ENCODE results near the gene HADHA. TPM values are rescaled to one million over a fixed set of nuclear protein-coding genes. Genes with fewer than 3 reads are reported as not detected.
"Not testable (repeated sequence)": the region's sequence is repeated elsewhere in the genome, so short reads cannot be mapped to it uniquely, and the experiment has no call there.

Gene HADHA
- total RNA-seq, 2 experiments from 2014 or later: 126 to 150 TPM

DNA sequence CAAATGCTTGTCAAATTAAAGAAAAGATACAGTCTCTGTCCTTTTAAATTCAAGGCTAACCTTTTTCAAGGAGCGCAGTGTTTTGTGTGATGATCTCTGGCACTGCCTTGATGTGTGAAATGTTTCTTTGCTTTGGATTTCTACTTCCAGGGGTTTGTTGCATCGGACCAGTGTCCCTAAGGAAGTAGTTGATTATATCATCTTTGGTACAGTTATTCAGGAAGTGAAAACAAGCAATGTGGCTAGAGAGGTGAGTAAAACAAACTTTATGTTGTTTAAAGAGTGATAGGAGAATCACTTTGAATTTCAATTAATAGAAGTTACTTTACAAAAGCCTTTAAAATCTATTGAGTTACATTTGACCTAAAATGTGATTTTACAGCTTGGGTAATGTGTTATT lies 29.1 kb upstream of the HADHA start:
- H3K9me3 ChIP-seq (ENCODE audit: low read length): no peaks in the 10 kb centered on the region
- H4K20me1 ChIP-seq (ENCODE audit: insufficient read depth, low read length): 0 out of 2 replicates have a peak, but pooled peaks cover 5% of the 10 kb centered on the region
- BruUV-seq (replicated peaks): no TSS peak
- intact Hi-C loops (cut with micrococcal nuclease; ENCODE audit: unreplicated experiment): no loop called here
- H3K9me2 ChIP-seq (ENCODE audit: insufficient read depth, low read length): no peaks in the 10 kb centered on the region
- H2AFZ ChIP-seq (ENCODE audit: low read length): no peak overlapping the region
- peaks cover 27% of the 10 kb centered on the region for H3K36me3 ChIP-seq (ENCODE audit: insufficient read depth, low read length)
- TF ChIP-seq EZH2phosphoT487 (IDR thresholded peaks at IDR 0.05; ENCODE audit: borderline replicate concordance, low read depth, low read length): no peak
- TF ChIP-seq, protein P1, sequence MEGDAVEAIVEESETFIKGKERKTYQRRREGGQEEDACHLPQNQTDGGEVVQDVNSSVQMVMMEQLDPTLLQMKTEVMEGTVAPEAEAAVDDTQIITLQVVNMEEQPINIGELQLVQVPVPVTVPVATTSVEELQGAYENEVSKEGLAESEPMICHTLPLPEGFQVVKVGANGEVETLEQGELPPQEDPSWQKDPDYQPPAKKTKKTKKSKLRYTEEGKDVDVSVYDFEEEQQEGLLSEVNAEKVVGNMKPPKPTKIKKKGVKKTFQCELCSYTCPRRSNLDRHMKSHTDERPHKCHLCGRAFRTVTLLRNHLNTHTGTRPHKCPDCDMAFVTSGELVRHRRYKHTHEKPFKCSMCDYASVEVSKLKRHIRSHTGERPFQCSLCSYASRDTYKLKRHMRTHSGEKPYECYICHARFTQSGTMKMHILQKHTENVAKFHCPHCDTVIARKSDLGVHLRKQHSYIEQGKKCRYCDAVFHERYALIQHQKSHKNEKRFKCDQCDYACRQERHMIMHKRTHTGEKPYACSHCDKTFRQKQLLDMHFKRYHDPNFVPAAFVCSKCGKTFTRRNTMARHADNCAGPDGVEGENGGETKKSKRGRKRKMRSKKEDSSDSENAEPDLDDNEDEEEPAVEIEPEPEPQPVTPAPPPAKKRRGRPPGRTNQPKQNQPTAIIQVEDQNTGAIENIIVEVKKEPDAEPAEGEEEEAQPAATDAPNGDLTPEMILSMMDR (conservative IDR thresholded peaks at IDR 0.05; ENCODE audit: low read length): no peak
- H3K27ac ChIP-seq (ENCODE audit: low read depth, low read length, poor library complexity, severe bottlenecking): no peak overlapping the region
- no peak overlapping the region for H3K4me2 ChIP-seq (ENCODE audit: low read length)
- H3K4me1 ChIP-seq (ENCODE audit: insufficient read depth, low read length, poor library complexity, severe bottlenecking): peaks cover 17% of the 10 kb centered on the region
- no peaks in the 10 kb centered on the region for H3K79me2 ChIP-seq (ENCODE audit: insufficient read depth, low read depth, low read length)
- ChIA-PET POLR2A (interaction anchor here (0.6 kb wide), 1 partner anchor 8 kb away, joined by 3 read pairs; no protein-coding TSS in a partner anchor), CTCF (ENCODE audit: unreplicated experiment) (no interaction called here)
- no peak overlapping the region for H3K4me3 ChIP-seq (ENCODE audit: low read depth, low read length, poor library complexity, severe bottlenecking)
- no peak for DNase-seq (ENCODE audit: low spot score)

DNA sequence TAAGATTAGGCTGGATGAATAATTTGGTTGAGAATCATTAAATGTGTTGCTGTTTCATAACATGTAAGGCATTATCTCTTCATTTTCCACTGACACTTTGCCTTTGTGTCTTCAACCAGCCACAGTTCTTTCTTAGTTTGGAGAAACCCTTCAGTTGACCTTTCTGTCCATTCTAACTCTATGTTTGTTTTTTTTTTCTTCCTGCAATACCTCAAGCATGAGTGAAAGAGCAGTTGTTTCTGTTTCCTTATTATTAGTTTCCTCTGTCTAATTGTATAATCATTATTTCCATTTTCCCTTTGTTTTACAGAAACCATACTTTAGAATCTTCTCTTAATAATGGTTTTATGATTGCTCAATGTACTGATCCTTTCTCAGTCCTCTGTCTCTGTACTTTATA lies 25.9 kb upstream of the HADHA start:
- 0 out of 2 replicates have a peak, but pooled peaks cover 5% of the 10 kb centered on the region for H4K20me1 ChIP-seq (ENCODE audit: insufficient read depth, low read length)
- H2AFZ ChIP-seq (ENCODE audit: low read length): no peak overlapping the region
- POLR2A ChIA-PET: interaction anchor here (0.7 to 1.3 kb wide), 4 partner anchors 9 to 79 kb away, joined by 3 to 8 read pairs (median 4); no protein-coding TSS in a partner anchor
- H3K9me3 ChIP-seq (ENCODE audit: low read length): no peaks in the 10 kb centered on the region
- H3K4me1 ChIP-seq (ENCODE audit: insufficient read depth, low read length, poor library complexity, severe bottlenecking): peaks cover 17% of the 10 kb centered on the region
- TF ChIP-seq, protein P1 (conservative IDR thresholded peaks at IDR 0.05; ENCODE audit: low read length): no peak
- TF ChIP-seq EZH2phosphoT487 (IDR thresholded peaks at IDR 0.05; ENCODE audit: borderline replicate concordance, low read depth, low read length): no peak
- H3K27ac ChIP-seq (ENCODE audit: low read depth, low read length, poor library complexity, severe bottlenecking): peak overlapping the region; percentile 19
- no TSS peak for BruUV-seq (replicated peaks)
- intact Hi-C loops (cut with micrococcal nuclease; ENCODE audit: unreplicated experiment): no loop called here
- H3K36me3 ChIP-seq (ENCODE audit: insufficient read depth, low read length): peaks cover 15% of the 10 kb centered on the region
- CTCF ChIA-PET (ENCODE audit: unreplicated experiment): no interaction called here
- H3K4me3 ChIP-seq (ENCODE audit: low read depth, low read length, poor library complexity, severe bottlenecking): peak overlapping the region; percentile 15
- no peaks in the 10 kb centered on the region for H3K79me2 ChIP-seq (ENCODE audit: insufficient read depth, low read depth, low read length)
- no peak for DNase-seq (ENCODE audit: low spot score)
- peak overlapping the region; percentile 64 for H3K4me2 ChIP-seq (ENCODE audit: low read length)
- no peaks in the 10 kb centered on the region for H3K9me2 ChIP-seq (ENCODE audit: insufficient read depth, low read length)

DNA sequence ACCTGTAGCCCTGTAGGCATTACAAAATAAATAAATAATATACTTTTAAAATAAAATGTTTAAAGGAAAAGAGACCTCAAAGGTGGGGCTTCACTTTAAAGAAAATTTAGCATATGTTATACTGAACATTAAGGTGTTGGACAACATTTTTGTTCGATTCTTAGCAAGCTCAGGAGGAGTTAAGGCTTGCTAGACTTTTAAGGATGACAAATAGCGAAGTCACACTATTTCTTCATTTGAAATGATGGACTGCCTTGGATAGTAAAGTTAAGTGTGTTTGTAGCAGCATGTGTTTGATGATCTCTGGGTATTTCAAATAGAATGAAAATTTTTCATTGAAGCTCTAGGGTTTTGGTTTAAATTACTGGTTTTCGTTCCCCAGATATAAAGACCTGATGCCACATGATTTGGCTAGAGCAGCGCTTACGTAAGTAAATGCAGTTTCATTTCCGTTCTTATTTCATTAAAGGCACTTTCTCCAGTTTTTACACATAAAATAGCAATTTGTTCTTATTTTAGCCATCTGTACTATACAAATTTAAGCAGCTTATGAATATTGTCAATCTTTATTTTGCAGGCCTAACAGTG lies 25.2 kb upstream of the HADHA start:
- intact Hi-C loops (cut with micrococcal nuclease; ENCODE audit: unreplicated experiment): no loop called here
- Histone ChIP-seq H3K4me3 (ENCODE audit: low read depth, low read length, poor library complexity, severe bottlenecking) (peak overlapping the region; percentile 15), H3K4me2 (ENCODE audit: low read length) (peak overlapping the region; percentile 64), H3K4me1 (ENCODE audit: insufficient read depth, low read length, poor library complexity, severe bottlenecking) (peaks cover 17% of the 10 kb centered on the region), H3K9me3 (ENCODE audit: low read length) (no peaks in the 10 kb centered on the region), H3K9me2 (ENCODE audit: insufficient read depth, low read length) (no peaks in the 10 kb centered on the region), H4K20me1 (ENCODE audit: insufficient read depth, low read length) (0 out of 2 replicates have a peak, but pooled peaks cover 5% of the 10 kb centered on the region), H2AFZ (ENCODE audit: low read length) (no peak overlapping the region), H3K36me3 (ENCODE audit: insufficient read depth, low read length) (peaks cover 17% of the 10 kb centered on the region), H3K79me2 (ENCODE audit: insufficient read depth, low read depth, low read length) (no peaks in the 10 kb centered on the region), H3K27ac (ENCODE audit: low read depth, low read length, poor library complexity, severe bottlenecking) (peak overlapping the region; percentile 19)
- TF ChIP-seq, protein P1 (conservative IDR thresholded peaks at IDR 0.05; ENCODE audit: low read length): no peak
- no peak for TF ChIP-seq EZH2phosphoT487 (IDR thresholded peaks at IDR 0.05; ENCODE audit: borderline replicate concordance, low read depth, low read length)
- BruUV-seq (replicated peaks): no TSS peak
- DNase-seq (ENCODE audit: low spot score): peak; percentile 50
- POLR2A ChIA-PET: interaction anchor here (0.9 to 1.3 kb wide), 5 partner anchors 9 to 79 kb away, joined by 3 to 8 read pairs (median 3); no protein-coding TSS in a partner anchor
- CTCF ChIA-PET (ENCODE audit: unreplicated experiment): no interaction called here

DNA sequence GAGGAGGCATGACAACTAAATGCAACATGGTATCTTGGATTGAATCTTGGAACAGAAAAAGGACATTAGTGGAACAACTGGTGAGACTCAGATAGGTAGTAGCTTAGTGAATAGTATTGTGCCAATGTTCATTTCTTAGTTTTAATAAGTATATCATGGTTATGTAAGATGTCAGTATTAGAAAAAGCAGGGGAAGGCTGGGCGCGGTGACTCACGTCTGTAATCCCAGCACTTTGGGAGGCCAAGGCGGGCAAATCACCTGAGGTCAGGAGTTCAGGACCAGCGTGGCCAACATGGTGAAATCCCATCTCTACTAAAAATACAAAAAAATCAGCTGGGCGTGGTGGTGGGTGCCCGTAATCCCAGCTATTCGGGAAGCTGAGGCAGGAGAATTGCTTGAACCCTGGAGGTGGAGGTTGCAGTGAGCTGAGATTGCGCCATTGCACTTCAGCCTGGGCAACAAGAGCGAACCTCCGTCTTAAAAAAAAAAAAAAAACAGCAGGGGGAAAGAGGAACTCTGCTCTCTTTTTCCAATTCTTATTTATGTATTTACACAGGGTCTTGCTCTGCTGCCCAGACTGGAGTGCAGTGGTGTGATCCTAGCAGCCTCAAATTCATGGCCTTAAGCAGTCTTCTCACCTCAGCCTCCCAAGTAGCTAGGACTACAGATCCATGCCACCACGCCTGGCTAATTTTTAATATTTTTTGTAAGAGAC lies 24.4 kb upstream of the HADHA start:
- Histone ChIP-seq H3K4me2 (ENCODE audit: low read length) (peak overlapping the region; percentile 64; the same call in 1 of the 2 replicates), H3K4me1 (ENCODE audit: insufficient read depth, low read length, poor library complexity, severe bottlenecking) (peaks cover 17% of the 10 kb centered on the region), H3K36me3 (ENCODE audit: insufficient read depth, low read length) (peaks cover 16% of the 10 kb centered on the region; the same call in 1 of the 2 replicates)
- BruUV-seq (replicated peaks); intact Hi-C loops (cut with micrococcal nuclease; ENCODE audit: unreplicated experiment); H2AFZ ChIP-seq (ENCODE audit: low read length); H3K27ac ChIP-seq (ENCODE audit: low read depth, low read length, poor library complexity, severe bottlenecking); H3K9me2 ChIP-seq (ENCODE audit: insufficient read depth, low read length); DNase-seq (ENCODE audit: low spot score); H4K20me1 ChIP-seq (ENCODE audit: insufficient read depth, low read length); H3K9me3 ChIP-seq (ENCODE audit: low read length); CTCF ChIA-PET (ENCODE audit: unreplicated experiment); H3K79me2 ChIP-seq (ENCODE audit: insufficient read depth, low read depth, low read length); H3K4me3 ChIP-seq (ENCODE audit: low read depth, low read length, poor library complexity, severe bottlenecking): not testable (repeated sequence)
- POLR2A ChIA-PET: interaction anchor here (0.6 to 1.2 kb wide), 3 partner anchors 10 to 278 kb away, joined by 3 read pairs; no protein-coding TSS in a partner anchor

Measured in OCI-LY7 (cell line).